Upper lobe of right lung (tissue), 1 donor: ENCODE results near the gene KCNA1. TPM values are rescaled to one million over a fixed set of nuclear protein-coding genes. Genes with fewer than 3 reads are reported as not detected.

Source experiments
- ATAC-seq: fragments of 200-7000 bp; cut with Tn5 transposase; one replicate; pipeline ENCODE4 v1.9.1; 2020; ENCODE audit warnings: mild to moderate bottlenecking, moderate library complexity
- DNase-seq: peaks from one replicate; pipeline ENCODE4 v3.0.0-alpha.2; 2020
- H3K27ac ChIP-seq: fragments of 200-600 bp; one replicate; pipeline ENCODE4 v1.8.0; 2022
- H3K27me3 ChIP-seq: fragments of 200-600 bp; one replicate; pipeline ENCODE4 v1.8.0; 2022; ENCODE audit warnings: mild to moderate bottlenecking
- H3K36me3 ChIP-seq: fragments of 200-600 bp; one replicate; pipeline ENCODE4 v1.8.0; 2022
- H3K4me1 ChIP-seq: fragments of 200-600 bp; one replicate; pipeline ENCODE4 v1.8.0; 2022
- H3K4me3 ChIP-seq: fragments of 200-600 bp; one replicate; pipeline ENCODE4 v1.8.0; 2022; ENCODE audit warnings: mild to moderate bottlenecking
- H3K9me3 ChIP-seq: fragments of 200-600 bp; one replicate; pipeline ENCODE4 v1.8.0; 2022
- CTCF ChIP-seq: fragments of 200-600 bp; IDR thresholded peaks from one replicate; pipeline ENCODE4 v1.8.0; 2022; ENCODE audit warnings: antibody characterized with exemption
- intact Hi-C: fragments of 100-400 bp; cut with DNase I; formaldehyde crosslinking; loops from one replicate; pipeline ENCODE4 v1.11.0; 2022
- total RNA-seq: library from RNA; stranded (reverse); fragmentation: NEBNext Ultra II Directional; extraction: Animal tissue kit (Norgen Biotek cat#: 25700); gene quantifications from one replicate; pipeline ENCODE4 v1.2.1, GENCODE V29; 2021
- donor health status: DM: no; HTN: yes; CAD: no; lungs with severe emphysema.

Gene KCNA1
- total RNA-seq, 1 donor from 2014 or later = not detected

- H3K27me3 ChIP-seq = peaks cover 46% of the 10 kb centered on the region
- intact Hi-C loops = no loop called here
- TF ChIP-seq CTCF = no peak
- no peaks in the 10 kb centered on the region for H3K36me3 ChIP-seq
- H3K4me3 ChIP-seq = no peak overlapping the region
- H3K27ac ChIP-seq = no peak overlapping the region
- no peaks in the 10 kb centered on the region for H3K4me1 ChIP-seq
- DNase-seq (no peak), ATAC-seq (no peak)
- no peaks in the 10 kb centered on the region for H3K9me3 ChIP-seq
These were observed 9.4 kb upstream of the KCNA1 start for GRCh38 chr12:4900327-4900726.

GRCh38 chr12:4905316-4905715, 4.4 kb upstream of the KCNA1 start:
- no peak for DNase-seq
- ATAC-seq = no peak
- Histone ChIP-seq H3K27ac (no peak overlapping the region), H3K4me1 (peaks cover 15% of the 10 kb centered on the region), H3K27me3 (peaks cover 71% of the 10 kb centered on the region), H3K36me3 (no peaks in the 10 kb centered on the region), H3K4me3 (no peak overlapping the region), H3K9me3 (no peaks in the 10 kb centered on the region)
- intact Hi-C loops = no loop called here
- no peak for TF ChIP-seq CTCF

- Histone ChIP-seq H3K36me3 (no peaks in the 10 kb centered on the region), H3K9me3 (no peaks in the 10 kb centered on the region), H3K27me3 (peaks cover 80% of the 10 kb centered on the region), H3K4me1 (peaks cover 23% of the 10 kb centered on the region), H3K4me3 (no peak overlapping the region), H3K27ac (no peak overlapping the region)
- ATAC-seq = no peak
- no peak for TF ChIP-seq CTCF
- intact Hi-C loops = no loop called here
- DNase-seq = no peak
These were observed 858 bp upstream of the KCNA1 start for GRCh38 chr12:4908684-4909409.

GRCh38 chr12:4909410-4909733, 333 bp upstream of the KCNA1 start:
- H3K9me3 ChIP-seq = no peaks in the 10 kb centered on the region
- H3K4me3 ChIP-seq = peak overlapping the region; percentile 39
- intact Hi-C loops = no loop called here
- H3K27me3 ChIP-seq = peaks cover 80% of the 10 kb centered on the region
- ATAC-seq (no peak), DNase-seq (no peak)
- H3K4me1 ChIP-seq = peaks cover 23% of the 10 kb centered on the region
- no peak overlapping the region for H3K27ac ChIP-seq
- H3K36me3 ChIP-seq = no peaks in the 10 kb centered on the region
- no peak for TF ChIP-seq CTCF

- peak overlapping the region; percentile 39 for H3K4me3 ChIP-seq
- no peaks in the 10 kb centered on the region for H3K9me3 ChIP-seq
- H3K27ac ChIP-seq = no peak overlapping the region
- ATAC-seq (no peak), DNase-seq (no peak)
- no peak for TF ChIP-seq CTCF
- H3K4me1 ChIP-seq = peaks cover 23% of the 10 kb centered on the region
- intact Hi-C loops = no loop called here
- H3K36me3 ChIP-seq = no peaks in the 10 kb centered on the region
- H3K27me3 ChIP-seq = peaks cover 78% of the 10 kb centered on the region
These were observed 1.0 kb downstream of the KCNA1 start for GRCh38 chr12:4910502-4911315.
